C4-2B (cell line): ENCODE data around the gene CEP152.
"Not testable (repeated sequence)": the region's sequence is repeated elsewhere in the genome, so short reads cannot be mapped to it uniquely, and the experiment has no call there.

ENCODE experiments used
- H3K27ac ChIP-seq: fragments of 450-650 bp; 2 replicates; pipeline ENCODE4 v1.5.1; 2017
- CTCF ChIP-seq: fragments of 450-650 bp; conservative IDR thresholded peaks from 2 replicates; pipeline ENCODE4 v1.5.1; 2017; ENCODE audit warnings: mild to moderate bottlenecking
- ZFX ChIP-seq: fragments of 450-650 bp; IDR thresholded peaks from 2 replicates; pipeline ENCODE4 v1.6.1; 2017

Gene CEP152

GRCh38 chr15:48796930-48797329 is 13.9 kb downstream of the CEP152 start:
- TF ChIP-seq CTCF (no peak), ZFX (no peak)
- H3K27ac ChIP-seq: no peak overlapping the region

GRCh38 chr15:48796521-48796920 is 14.3 kb downstream of the CEP152 start:
- no peak overlapping the region for H3K27ac ChIP-seq
- no peak for TF ChIP-seq ZFX
- TF ChIP-seq CTCF: no peak

- TF ChIP-seq CTCF (no peak), ZFX (no peak)
Measured at GRCh38 chr15:48795901-48796300, 15.0 kb downstream of the CEP152 start.

GRCh38 chr15:48794697-48795134 is 16.2 kb downstream of the CEP152 start:
- TF ChIP-seq ZFX: no peak
- no peak for TF ChIP-seq CTCF
- no peak overlapping the region; the same call in 1 of the 2 replicates for H3K27ac ChIP-seq

More at GRCh38 chr15:48795901-48796300, 15.0 kb downstream of the CEP152 start:
- H3K27ac ChIP-seq: no peak overlapping the region

- TF ChIP-seq CTCF (no peak), ZFX (no peak)
- H3K27ac ChIP-seq: no peak overlapping the region
Measured at GRCh38 chr15:48792408-48792807, 18.5 kb downstream of the CEP152 start.

- not testable (repeated sequence) for H3K27ac ChIP-seq
Measured at GRCh38 chr15:48790466-48791115, 20.3 kb downstream of the CEP152 start.

- no peak for TF ChIP-seq ZFX
- TF ChIP-seq CTCF: no peak
Measured at GRCh38 chr15:48785712-48786111, 25.2 kb downstream of the CEP152 start.

GRCh38 chr15:48785195-48785594 is 25.7 kb downstream of the CEP152 start:
- TF ChIP-seq CTCF: no peak
- no peak for TF ChIP-seq ZFX
- no peak overlapping the region for H3K27ac ChIP-seq

More at GRCh38 chr15:48785712-48786111, 25.2 kb downstream of the CEP152 start:
- no peak overlapping the region for H3K27ac ChIP-seq
